HG03095 (cell line): Measurements from ENCODE around the gene OR4B1.
A peak's percentile ranks its signal among the peaks of the same experiment; 100 is the strongest.
"Not testable (repeated sequence)": the region's sequence is repeated elsewhere in the genome, so short reads cannot be mapped to it uniquely, and the experiment has no call there.

Source experiments
- ATAC-seq: cut with Tn5 transposase; IDR thresholded peaks from one replicate; pipeline ENCODE4 v1.9.1; 2021; ENCODE audit warnings: moderate library complexity; ENCODE audit not compliant: unreplicated experiment

Gene OR4B1

GRCh38 chr11:48216510-48216909 is at the start of gene OR4B1:
TSS of gene OR4B1 (plus strand) at chr11:48216810. CDS start at chr11:48216810, 0 bp downstream.
- no peak for ATAC-seq

GRCh38 chr11:48167380-48167779 is 49.2 kb upstream of the OR4B1 start:
- no peak for ATAC-seq

GRCh38 chr11:48168815-48169214 is 47.8 kb upstream of the OR4B1 start:
- ATAC-seq, result no peak

GRCh38 chr11:48169259-48169658 is 47.4 kb upstream of the OR4B1 start:
- ATAC-seq, result no peak

GRCh38 chr11:48169717-48170116 is 46.9 kb upstream of the OR4B1 start:
- no peak for ATAC-seq

GRCh38 chr11:48170241-48171233 is 46.1 kb upstream of the OR4B1 start:
- ATAC-seq, result no peak

- peak; percentile 74 for ATAC-seq
These were observed 43.6 kb upstream of the OR4B1 start for GRCh38 chr11:48172818-48173609.

GRCh38 chr11:48177661-48178060 is 38.9 kb upstream of the OR4B1 start:
- ATAC-seq, result no peak

GRCh38 chr11:48180627-48181026 is 36.0 kb upstream of the OR4B1 start:
- no peak for ATAC-seq

- no peak for ATAC-seq
These were observed 33.6 kb upstream of the OR4B1 start for GRCh38 chr11:48182860-48183526.

GRCh38 chr11:48184452-48184851 is 32.2 kb upstream of the OR4B1 start:
- no peak for ATAC-seq

GRCh38 chr11:48190906-48191654 is 25.5 kb upstream of the OR4B1 start:
- ATAC-seq, result not testable (repeated sequence)

- no peak for ATAC-seq
These were observed 22.7 kb upstream of the OR4B1 start for GRCh38 chr11:48193876-48194275.

GRCh38 chr11:48207881-48208280 is 8.7 kb upstream of the OR4B1 start:
- no peak for ATAC-seq

GRCh38 chr11:48210052-48210451 is 6.6 kb upstream of the OR4B1 start:
- ATAC-seq, result no peak

- no peak for ATAC-seq
These were observed 12.2 kb downstream of the OR4B1 start for GRCh38 chr11:48228761-48229160.

GRCh38 chr11:48230057-48230456 is 13.4 kb downstream of the OR4B1 start:
- ATAC-seq, result not testable (repeated sequence)

- ATAC-seq, result no peak
These were observed 21.1 kb downstream of the OR4B1 start for GRCh38 chr11:48237727-48238126.

- no peak for ATAC-seq
These were observed 25.9 kb downstream of the OR4B1 start for GRCh38 chr11:48242501-48242900.

- ATAC-seq, result no peak
These were observed 28.2 kb downstream of the OR4B1 start, which contains the start of gene OR4X2 for GRCh38 chr11:48244804-48245203. TSS of gene OR4X2 (plus strand) at chr11:48245104. CDS start at chr11:48245104, 0 bp downstream.
